Caco-2 (cell line): ENCODE measurements around the gene BCL7B. TPM values are rescaled to one million over a fixed set of nuclear protein-coding genes. Genes with fewer than 3 reads are reported as not detected.
"Not testable (repeated sequence)": the region's sequence is repeated elsewhere in the genome, so short reads cannot be mapped to it uniquely, and the experiment has no call there.

Source experiments
- BruUV-seq: library from RNA; stranded (reverse); fragments of 400-500 nt; replicated peaks from 2 replicates; lab custom pipeline; 2021; lab: Mats Ljungman, UMichigan
- CTCF ChIA-PET: fragments of 300-600 bp; sonication (Branson Sonifier 250); formaldehyde crosslinking; loops from one replicate; lab custom pipeline; 2022; ENCODE audit warnings: antibody characterized with exemption; lab: Charles Lee
- POLR2A ChIA-PET: fragments of 300-600 bp; sonication (Branson Sonifier 250); formaldehyde crosslinking; loops from one replicate; lab custom pipeline; 2022; ENCODE audit warnings: antibody characterized with exemption; lab: Charles Lee
- DNase-seq, 2 experiments: peaks; one replicate each; pipeline versions ENCODE4 v3.0.0 to v3.0.0-alpha.2; 2020 to 2022
- H3K27me3 ChIP-seq: replicated peaks from 2 replicates; pipeline ENCODE4 v1.6.0; 2011; ENCODE audit warnings: low read length; ENCODE audit not compliant: control insufficient read depth, insufficient read depth
- H3K36me3 ChIP-seq: 2 replicates; pipeline ENCODE4 v1.5.1; 2011; ENCODE audit warnings: low read length; ENCODE audit not compliant: control insufficient read depth, insufficient read depth
- H3K4me1 ChIP-seq: fragments of 250-450 bp; sonication (Bioruptor Pico); 2 replicates; pipeline ENCODE4 v1.5.1; 2020; ENCODE audit warnings: mild to moderate bottlenecking
- H3K4me3 ChIP-seq: 2 replicates; pipeline ENCODE4 v1.5.1; 2011; ENCODE audit warnings: low read depth, mild to moderate bottlenecking, control low read depth, low read length
- H3K9me3 ChIP-seq: fragments of 250-450 bp; sonication (Bioruptor Pico); 2 replicates; pipeline ENCODE4 v1.5.1; 2020; ENCODE audit warnings: mild to moderate bottlenecking, moderate library complexity
- H3K27ac Mint-ChIP-seq: one replicate; pipeline ENCODE4 v1.8.0; 2022; ENCODE audit warnings: mixed read lengths; ENCODE audit not compliant: unreplicated experiment
- H3K27me3 Mint-ChIP-seq: one replicate; pipeline ENCODE4 v1.8.0; 2022; ENCODE audit warnings: mixed read lengths; ENCODE audit not compliant: insufficient read depth, unreplicated experiment
- H3K36me3 Mint-ChIP-seq: one replicate; pipeline ENCODE4 v1.8.0; 2022; ENCODE audit warnings: mild to moderate bottlenecking, mixed read lengths; ENCODE audit not compliant: insufficient read depth, unreplicated experiment
- H3K4me1 Mint-ChIP-seq: one replicate; pipeline ENCODE4 v1.8.0; 2022; ENCODE audit warnings: low read depth, mixed read lengths; ENCODE audit not compliant: unreplicated experiment
- H3K4me3 Mint-ChIP-seq: one replicate; pipeline ENCODE4 v1.8.0; 2022; ENCODE audit warnings: mild to moderate bottlenecking, moderate library complexity, mixed read lengths; ENCODE audit not compliant: unreplicated experiment
- H3K9me3 Mint-ChIP-seq: one replicate; pipeline ENCODE4 v1.8.0; 2022; ENCODE audit warnings: mixed read lengths; ENCODE audit not compliant: unreplicated experiment
- CTCF ChIP-seq, 2 experiments: fragments of 200-600 bp in 1 of 2; IDR thresholded peaks; 1 replicate in 1 of 2; 2 replicates in 1 of 2; pipeline versions ENCODE4 v1.5.1 to v1.8.0; 2011 to 2022; ENCODE audit warnings: antibody characterized with exemption in 1 of 2, control low read depth in 1 of 2, inconsistent platforms in 1 of 2, low read depth in 1 of 2, low read length in 1 of 2, mild to moderate bottlenecking in 1 of 2, moderate library complexity in 1 of 2; ENCODE audit not compliant: insufficient read depth in 1 of 2, severe bottlenecking in 1 of 2, unreplicated experiment in 1 of 2
- intact Hi-C: fragments of 100-400 bp; cut with micrococcal nuclease; formaldehyde crosslinking; loops from one replicate; pipeline ENCODE4 v1.10.0; 2022; ENCODE audit not compliant: unreplicated experiment
- total RNA-seq: library from RNA; stranded (reverse); gene quantifications from 2 replicates; pipeline ENCODE4 v1.2.3, GENCODE V29; 2022

The BCL7B gene
- total RNA-seq, 1 experiment from 2014 or later = 74.6 TPM

DNA sequence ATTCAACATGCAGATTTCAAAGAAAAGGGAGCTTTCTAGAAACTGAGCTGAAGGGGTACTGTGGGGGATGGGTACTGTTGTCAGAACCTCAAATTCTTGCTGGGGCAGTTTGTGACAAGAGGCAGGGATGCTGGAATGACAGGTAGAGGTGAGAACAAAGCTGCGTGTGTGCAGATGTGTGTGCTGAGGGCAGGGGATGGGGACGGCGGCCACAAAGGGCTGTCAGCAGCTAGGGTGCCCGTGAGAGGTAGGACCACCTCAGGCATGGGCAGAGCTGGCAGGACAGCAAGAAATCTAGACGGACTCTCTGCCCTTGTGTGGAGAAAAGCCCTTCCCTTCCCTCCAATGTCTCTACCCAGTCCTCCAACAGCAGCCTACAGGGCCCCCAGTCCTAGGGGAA, 21.0 kb downstream of the BCL7B start:
- ChIA-PET POLR2A (no interaction called here), CTCF (interaction anchor here (0.7 kb wide), 1 partner anchor 201 kb away, joined by 5 read pairs; no protein-coding TSS in a partner anchor)
- BruUV-seq = TSS peak; percentile 36
- Histone ChIP-seq H3K4me1 (no peaks in the 10 kb centered on the region), H3K36me3 (peaks cover 3% of the 10 kb centered on the region; the same call in 1 of the 2 replicates), H3K27me3 (no peaks in the 10 kb centered on the region), H3K9me3 (no peaks in the 10 kb centered on the region), H3K4me3 (no peak overlapping the region)
- no peak for DNase-seq
- H3K27ac Mint-ChIP-seq = no peak overlapping the region
- TF ChIP-seq CTCF (IDR thresholded peaks at IDR 0.05; ENCODE audit: insufficient read depth in 1 of 2, low read depth in 1 of 2, low read length in 1 of 2, severe bottlenecking in 1 of 2, unreplicated experiment in 1 of 2) = no peak
- H3K36me3 Mint-ChIP-seq = peaks cover 59% of the 10 kb centered on the region
- H3K4me3 Mint-ChIP-seq = no peak overlapping the region
- intact Hi-C loops = no loop called here
- no peaks in the 10 kb centered on the region for H3K27me3 Mint-ChIP-seq
- H3K9me3 Mint-ChIP-seq = no peaks in the 10 kb centered on the region
- no peaks in the 10 kb centered on the region for H3K4me1 Mint-ChIP-seq

DNA sequence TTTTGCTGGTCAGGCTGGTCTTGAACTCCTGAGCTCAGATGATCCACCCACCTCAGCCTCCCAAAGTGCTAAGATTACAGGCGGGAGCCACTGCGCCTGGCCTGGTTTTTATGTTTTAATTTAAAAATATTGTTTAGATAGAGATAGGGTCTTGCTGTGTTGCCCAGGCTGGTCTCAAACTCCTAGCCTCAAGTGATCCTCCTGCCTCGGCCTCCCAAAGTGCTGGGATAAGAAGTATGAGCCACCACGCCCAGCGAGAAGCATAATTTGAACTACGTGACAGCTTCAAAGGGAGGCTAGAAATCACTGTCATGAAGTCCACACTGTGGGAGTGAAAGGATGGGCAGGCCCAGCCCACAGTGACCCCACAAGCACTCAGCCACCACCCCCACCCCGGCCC, 21.6 kb downstream of the BCL7B start:
- H3K4me1 ChIP-seq, POLR2A ChIA-PET, H3K27me3 Mint-ChIP-seq, DNase-seq, H3K9me3 ChIP-seq, H3K4me3 Mint-ChIP-seq, H3K36me3 ChIP-seq, BruUV-seq, H3K27me3 ChIP-seq, H3K4me1 Mint-ChIP-seq, H3K9me3 Mint-ChIP-seq, intact Hi-C loops, H3K4me3 ChIP-seq, H3K27ac Mint-ChIP-seq: not testable (repeated sequence)
- CTCF ChIA-PET = interaction anchor here (0.7 kb wide), 1 partner anchor 200 kb away, joined by 5 read pairs; no protein-coding TSS in a partner anchor
- H3K36me3 Mint-ChIP-seq = peaks cover 54% of the 10 kb centered on the region

GRCh38 chr7:73533742-73534141, 23.7 kb downstream of the BCL7B start:
- no TSS peak for BruUV-seq
- Histone ChIP-seq H3K36me3 (peaks cover 3% of the 10 kb centered on the region; the same call in 1 of the 2 replicates), H3K4me3 (no peak overlapping the region), H3K27me3 (no peaks in the 10 kb centered on the region), H3K4me1 (no peaks in the 10 kb centered on the region), H3K9me3 (no peaks in the 10 kb centered on the region)
- DNase-seq = no peak
- H3K27me3 Mint-ChIP-seq = no peaks in the 10 kb centered on the region
- ChIA-PET CTCF (no interaction called here), POLR2A (no interaction called here)
- intact Hi-C loops = no loop called here
- H3K4me1 Mint-ChIP-seq = no peaks in the 10 kb centered on the region
- no peak overlapping the region for H3K27ac Mint-ChIP-seq
- TF ChIP-seq CTCF (IDR thresholded peaks at IDR 0.05; ENCODE audit: insufficient read depth in 1 of 2, low read depth in 1 of 2, low read length in 1 of 2, severe bottlenecking in 1 of 2, unreplicated experiment in 1 of 2) = no peak
- H3K4me3 Mint-ChIP-seq = no peak overlapping the region
- no peaks in the 10 kb centered on the region for H3K9me3 Mint-ChIP-seq
- H3K36me3 Mint-ChIP-seq = peaks cover 33% of the 10 kb centered on the region

DNA sequence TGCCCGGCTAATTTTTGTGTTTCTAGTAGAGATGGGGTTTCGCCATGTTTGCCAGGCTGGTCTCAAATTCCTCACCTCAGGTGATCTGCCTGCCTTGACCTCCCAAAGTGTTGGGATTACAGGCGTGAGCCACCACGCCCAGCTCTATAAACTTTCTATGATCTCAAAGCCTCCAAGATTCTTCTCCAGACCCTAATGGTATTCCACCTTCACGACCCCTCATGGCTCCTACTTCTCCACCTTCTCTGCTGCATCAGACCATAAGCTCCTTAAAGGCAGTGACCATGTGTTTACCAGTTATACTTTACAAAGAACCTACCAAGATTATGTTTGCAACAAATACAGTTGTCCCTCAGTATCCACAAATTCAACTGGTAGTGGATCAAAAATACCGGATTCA, 25.3 kb downstream of the BCL7B start:
- no peak overlapping the region for H3K4me3 ChIP-seq
- no peak for TF ChIP-seq CTCF (IDR thresholded peaks at IDR 0.05; ENCODE audit: insufficient read depth in 1 of 2, low read depth in 1 of 2, low read length in 1 of 2, severe bottlenecking in 1 of 2, unreplicated experiment in 1 of 2)
- no peak for DNase-seq
- intact Hi-C loops = no loop called here
- Mint-ChIP-seq H3K36me3 (peaks cover 23% of the 10 kb centered on the region), H3K9me3 (no peaks in the 10 kb centered on the region), H3K4me1 (no peaks in the 10 kb centered on the region), H3K27me3 (no peaks in the 10 kb centered on the region), H3K27ac (no peak overlapping the region), H3K4me3 (no peak overlapping the region)
- H3K4me1 ChIP-seq = no peaks in the 10 kb centered on the region
- no peaks in the 10 kb centered on the region for H3K36me3 ChIP-seq
- ChIA-PET POLR2A (no interaction called here), CTCF (no interaction called here)
- H3K27me3 ChIP-seq = no peaks in the 10 kb centered on the region
- H3K9me3 ChIP-seq = no peaks in the 10 kb centered on the region
- no TSS peak for BruUV-seq
